ENCODE data around the gene VIPR1.

The VIPR1 gene

DNA sequence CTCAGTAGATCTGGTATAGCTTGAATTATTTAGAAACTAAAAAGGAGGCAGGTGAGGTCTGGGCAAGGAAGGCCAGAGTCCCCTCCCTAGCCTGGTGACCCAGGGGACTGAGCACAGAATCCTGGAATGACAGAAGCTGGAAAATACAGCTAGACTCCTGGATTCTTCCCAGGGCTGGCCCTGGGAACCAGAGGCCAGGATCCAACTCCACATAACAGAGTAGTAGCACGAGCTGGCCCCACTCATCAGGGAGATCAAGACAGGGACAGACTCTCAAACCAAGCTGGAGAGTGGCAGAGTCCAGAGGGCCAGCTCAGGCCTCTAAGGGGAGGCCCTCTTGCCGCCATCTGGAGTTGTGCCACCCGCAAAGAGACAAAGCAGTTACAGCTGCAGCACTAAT, 10.7 kb downstream of the VIPR1 start:
- no peak for ATAC-seq

DNA sequence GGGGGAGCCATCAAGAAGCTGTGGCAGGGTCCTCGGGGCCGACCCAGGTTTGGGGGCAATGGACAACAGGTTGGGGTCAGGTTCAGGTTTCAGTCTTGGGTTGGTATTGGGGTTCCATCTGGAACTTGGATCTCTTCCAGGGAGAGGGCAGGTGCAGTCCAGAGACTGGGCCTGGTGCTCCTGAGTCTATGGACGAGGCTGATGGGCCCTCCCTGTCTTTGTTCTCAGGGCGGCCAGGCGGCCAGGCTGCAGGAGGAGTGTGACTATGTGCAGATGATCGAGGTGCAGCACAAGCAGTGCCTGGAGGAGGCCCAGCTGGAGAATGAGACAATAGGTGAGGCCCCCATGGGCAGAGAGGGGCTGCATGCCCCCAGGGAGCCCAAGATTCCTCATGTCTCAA, 11.1 kb downstream of the VIPR1 start:
- ATAC-seq: no peak

DNA sequence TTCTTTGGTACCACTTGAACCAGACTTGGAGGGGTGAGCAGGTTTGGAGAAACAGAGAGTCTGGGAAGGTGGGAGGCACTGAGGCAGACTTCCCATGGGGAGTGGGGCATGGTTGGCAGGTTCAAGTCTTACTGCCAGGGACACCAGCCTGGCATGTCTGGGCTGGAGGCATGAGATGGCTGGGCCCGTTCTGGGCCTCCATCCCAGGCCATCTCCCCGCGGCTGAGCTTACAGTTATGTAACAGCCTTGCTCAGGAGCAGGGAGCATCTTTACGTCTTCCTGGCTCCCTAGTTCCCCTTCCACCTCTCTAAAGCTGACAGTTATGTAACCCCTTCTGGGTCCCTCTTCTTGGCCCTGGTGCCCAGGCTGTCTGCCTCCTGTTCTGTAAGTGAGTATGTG, 12.4 kb downstream of the VIPR1 start:
- ATAC-seq: no peak

DNA sequence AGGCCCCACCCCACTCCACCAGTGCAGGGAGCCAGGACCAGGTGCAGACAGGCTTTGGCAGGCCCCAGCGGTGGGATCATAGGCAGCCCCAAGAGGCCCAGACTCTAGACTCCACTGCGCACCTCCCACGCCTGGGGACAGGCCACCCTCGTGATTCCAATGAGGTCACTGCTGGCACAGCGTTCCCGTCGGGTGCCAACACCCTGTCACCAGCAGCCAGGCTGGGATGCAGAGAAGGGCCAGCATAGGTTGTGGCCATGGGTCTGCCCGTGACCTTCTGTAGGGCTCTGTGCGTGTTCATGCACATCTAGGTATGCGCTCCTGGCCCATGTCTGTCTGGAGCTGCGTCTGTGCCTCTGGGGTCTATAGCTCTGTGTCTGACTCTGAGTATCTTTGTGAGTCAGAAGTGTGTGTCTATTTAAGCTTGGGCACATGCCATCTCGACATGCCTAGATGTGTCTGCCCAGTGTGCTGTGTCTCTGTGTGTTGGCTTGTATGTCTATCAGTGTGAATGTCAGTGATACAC, 13.0 kb downstream of the VIPR1 start:
- no peak for ATAC-seq

DNA sequence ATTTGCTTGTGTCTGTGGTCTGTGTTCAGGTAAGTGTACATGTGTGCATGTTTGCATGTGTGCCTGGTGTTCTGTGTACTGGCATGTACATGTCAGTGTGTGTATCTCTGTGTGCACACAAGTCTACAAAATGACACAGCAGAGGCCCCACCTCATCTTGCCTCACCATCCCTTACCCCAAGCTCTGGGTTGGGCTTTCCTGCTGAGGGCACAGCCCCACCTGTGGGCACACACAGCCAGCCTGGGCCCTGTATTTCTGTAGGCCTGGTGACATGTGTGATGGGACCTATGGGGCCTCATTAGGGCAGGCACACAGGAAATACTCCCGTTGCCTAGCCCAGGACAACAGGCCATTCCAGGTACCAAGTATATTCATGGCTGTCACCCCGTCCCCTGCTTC, 13.5 kb downstream of the VIPR1 start:
- ATAC-seq: no peak

DNA sequence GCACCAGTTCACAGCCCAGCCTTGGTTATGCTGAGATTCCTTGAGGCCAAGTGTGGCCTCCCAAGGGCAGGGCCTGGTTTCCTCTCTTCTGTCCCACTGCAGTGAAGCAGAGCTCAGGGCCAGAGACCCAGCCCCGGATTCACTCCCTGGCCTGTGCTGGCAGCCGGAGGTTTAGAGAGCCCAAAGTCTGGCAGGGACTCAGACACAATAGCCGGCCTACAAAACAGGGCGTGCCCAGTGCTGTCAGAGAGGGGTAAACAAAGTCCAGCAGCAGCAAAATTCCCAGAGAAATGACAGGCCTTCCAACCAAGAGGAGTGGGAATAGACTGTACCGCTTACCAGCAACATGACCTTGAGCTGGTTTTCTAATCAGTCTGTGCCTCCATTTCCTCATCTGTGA, 14.0 kb downstream of the VIPR1 start:
- ATAC-seq: no peak

DNA sequence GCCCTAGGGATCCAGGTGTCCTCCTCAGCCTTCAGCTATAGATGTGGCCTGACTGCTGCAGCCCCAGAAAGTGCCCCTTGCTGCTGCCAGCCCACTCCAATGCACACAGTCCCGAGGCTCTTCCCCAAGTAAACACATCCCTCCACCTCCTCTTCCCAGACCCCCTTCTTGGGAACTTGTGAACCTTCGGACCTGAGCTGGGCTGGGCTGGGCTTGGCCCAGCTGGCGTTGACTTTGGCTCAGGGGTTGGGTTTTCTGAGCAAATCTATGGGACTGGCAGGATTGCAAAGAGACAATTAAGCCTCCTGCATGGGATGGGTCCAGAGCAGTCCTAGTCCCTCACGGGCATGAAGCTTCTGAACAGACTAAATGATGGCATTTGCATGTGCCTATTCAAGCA, 14.7 kb downstream of the VIPR1 start:
- ATAC-seq: no peak

DNA sequence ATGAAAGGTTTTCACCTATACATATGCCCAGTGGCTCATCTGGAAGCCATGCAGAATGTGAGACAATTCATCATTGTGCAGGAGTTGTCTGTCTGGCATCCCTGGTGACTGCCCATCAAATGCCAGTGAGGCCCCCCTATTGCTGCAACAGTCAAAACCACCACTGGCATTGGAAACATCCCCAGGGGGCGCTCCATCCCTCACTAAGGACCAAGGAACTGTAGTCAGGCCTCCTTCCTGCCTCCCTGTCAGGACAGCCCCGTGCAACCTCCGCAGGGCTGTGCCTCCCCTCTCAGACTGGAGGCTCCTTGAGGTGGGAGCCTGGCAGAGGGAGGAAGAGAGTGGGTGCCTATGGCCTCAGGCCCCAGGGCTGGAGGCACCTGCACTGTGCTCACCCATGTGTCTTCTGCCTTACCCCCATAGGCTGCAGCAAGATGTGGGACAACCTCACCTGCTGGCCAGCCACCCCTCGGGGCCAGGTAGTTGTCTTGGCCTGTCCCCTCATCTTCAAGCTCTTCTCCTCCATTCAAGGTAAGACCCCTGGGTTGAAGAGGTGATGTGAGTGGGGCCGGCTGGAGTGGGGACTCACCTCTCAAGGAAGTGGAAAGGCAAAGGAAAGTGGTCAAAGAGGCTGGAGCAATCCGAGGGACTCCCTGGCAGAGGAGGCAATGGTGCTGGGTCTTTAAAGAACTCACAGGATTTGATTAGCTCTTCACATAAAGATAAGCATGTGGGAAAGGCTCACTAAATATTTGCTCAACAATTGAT, 16.5 kb downstream of the VIPR1 start:
- no peak for ATAC-seq

DNA sequence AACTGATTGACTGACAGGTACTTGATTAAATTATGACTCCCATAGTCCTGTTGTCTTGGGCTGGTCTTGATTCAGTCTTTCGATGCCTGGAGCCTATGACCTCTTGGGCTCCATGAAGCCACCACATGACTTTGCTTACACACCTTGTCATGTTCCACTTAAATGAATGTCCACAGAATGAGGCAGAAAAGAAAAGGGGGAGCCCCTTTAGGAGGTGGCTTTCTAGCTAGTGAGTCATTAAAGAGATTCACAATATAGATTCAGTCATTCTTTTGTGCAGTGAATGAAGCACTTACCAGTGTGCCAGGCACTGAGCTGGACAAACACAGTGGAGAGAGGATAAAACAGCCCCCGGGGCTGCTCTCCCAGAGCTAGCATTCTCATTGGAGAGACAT, 17.1 kb downstream of the VIPR1 start:
- ATAC-seq: peak; percentile 82 to 89

DNA sequence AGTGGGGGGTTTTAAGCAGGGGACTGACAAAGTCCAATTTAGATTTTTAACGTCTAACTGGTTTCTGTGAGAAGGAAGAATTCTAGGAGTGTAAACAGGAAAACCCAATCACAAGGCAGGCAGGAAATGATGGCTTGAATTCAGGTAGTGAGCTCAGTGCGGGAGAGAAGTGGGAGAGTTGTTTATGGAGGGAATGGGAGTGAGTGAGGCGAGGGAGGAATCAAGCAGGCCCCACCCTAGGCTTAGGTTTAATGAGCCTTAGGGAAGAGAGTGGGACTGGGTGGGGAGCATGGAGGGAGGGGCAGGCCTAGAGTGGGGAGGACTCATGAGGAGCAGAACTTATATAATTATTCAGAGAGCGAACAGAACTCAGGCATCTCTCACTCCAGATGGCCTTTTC, 17.9 kb downstream of the VIPR1 start:
- no peak for ATAC-seq

DNA sequence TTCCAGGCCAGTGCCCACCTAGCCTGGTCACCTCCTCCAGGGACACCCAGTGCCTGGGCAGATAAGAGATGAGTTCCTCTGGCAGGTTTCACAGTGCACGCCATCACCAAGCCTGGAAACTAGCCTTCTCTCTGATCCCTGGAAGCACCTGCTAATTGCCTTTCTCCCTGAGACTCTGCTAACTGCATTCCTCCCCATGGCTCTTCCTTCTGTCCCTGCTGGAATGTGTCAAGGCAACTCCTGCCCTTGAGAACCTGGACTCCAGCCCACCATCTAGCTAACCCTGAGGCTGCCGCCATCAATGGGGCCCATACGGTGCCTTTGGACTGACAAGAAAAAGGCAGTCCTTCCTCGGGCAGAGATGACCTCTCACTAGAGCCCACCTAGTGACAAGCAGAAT, 18.5 kb downstream of the VIPR1 start:
- no peak for ATAC-seq

DNA sequence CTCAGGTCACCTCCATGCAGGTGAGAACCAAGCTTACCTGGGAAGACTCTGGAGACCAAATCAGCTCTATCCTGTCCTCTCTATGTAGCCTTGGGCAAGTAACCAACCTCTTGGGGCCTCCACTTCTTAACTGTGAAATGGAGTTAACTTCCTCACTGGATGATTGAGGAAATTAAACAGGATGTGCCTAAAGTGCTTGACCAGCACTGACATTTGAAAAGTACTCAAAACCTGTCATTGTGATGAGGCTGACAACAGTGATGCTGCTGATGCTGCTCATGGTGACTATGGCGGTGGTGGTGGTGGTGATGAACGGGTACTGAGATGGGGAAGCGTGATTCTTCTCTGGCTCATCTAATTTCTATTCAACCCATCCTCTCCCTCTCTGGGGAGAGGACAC, 22.3 kb downstream of the VIPR1 start:
- no peak for ATAC-seq

DNA sequence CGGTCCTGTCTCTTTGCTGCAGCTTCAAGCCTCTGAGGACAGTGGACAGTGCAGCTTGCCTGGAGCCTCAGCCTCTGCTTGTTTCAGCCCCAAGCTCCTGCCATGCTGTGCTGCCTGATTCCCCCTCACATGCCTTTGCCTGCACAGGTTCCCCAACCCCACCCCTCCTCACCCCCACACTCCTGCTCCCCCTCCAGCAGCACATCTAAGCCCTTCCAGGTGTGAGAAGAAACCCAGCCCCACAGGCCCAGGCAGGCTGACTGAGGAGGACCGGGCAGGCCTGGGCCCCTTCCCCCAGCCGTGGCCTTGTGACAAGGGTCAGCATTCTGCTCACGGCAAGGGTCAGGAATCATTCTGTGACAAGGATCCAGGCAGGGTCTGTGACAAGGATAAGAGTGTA, 22.8 kb downstream of the VIPR1 start:
- no peak for ATAC-seq

DNA sequence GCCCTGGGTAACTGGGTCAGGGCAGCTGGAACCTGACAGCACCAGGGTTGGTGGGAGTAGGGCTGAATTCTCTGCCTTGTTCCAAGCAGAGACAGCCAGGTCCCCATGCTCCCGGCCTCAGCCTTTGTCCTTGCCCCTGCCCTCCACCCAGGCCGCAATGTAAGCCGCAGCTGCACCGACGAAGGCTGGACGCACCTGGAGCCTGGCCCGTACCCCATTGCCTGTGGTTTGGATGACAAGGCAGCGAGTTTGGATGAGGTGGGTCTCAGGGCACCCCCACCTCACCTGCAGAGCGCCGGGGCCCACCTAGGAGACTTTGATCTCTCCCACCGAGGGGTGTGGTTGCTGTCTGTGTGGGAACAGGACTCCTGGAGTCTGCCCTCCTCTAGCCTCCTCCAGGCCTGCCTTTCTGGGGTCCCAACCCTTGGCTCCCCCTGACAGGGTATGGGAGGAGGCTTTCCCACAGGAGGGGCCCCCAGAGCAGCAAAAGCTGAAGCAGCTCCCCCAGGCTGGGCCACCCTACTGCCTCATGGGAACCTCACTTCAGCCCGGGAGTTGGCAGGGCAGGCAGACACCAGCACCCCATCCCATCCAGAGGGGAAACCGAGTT, 23.4 kb downstream of the VIPR1 start:
- no peak for ATAC-seq

DNA sequence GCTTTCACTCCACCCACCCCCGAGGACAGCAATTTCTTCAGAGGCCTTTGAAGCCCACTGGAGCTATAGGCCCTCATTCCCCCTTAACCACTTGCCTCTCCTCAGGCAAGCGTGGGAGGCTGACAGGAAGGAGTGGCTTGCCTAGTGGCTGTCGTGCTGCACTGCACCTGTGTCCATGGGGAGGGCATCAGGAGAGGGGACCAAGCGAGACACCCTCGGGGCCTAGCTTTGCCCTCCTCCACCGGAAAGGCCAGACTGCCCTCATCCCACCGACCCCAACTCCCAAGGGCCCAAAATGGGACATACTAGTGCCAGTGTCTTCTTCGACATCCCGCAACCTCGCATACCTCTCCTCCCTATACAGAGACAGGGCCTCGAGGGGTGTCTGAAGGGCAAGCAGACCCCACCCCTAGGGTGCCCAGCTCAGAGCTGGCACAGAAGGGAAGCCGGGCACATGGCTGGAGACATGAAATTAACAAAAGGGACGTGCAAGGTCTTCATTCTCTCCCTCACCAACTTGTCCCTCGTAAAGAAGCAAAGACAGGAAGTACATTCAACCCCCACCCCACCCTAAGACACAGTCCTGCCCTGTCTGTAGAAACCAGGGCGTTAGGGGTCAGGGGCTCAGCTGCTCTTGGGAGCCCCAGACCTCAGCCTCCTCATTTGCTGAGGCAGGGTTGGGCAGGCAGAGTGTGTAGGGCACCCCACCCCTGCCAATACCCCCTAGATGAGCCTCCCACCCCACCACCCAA, 24.3 kb downstream of the VIPR1 start:
- ATAC-seq: peak; percentile 70 to 80

DNA sequence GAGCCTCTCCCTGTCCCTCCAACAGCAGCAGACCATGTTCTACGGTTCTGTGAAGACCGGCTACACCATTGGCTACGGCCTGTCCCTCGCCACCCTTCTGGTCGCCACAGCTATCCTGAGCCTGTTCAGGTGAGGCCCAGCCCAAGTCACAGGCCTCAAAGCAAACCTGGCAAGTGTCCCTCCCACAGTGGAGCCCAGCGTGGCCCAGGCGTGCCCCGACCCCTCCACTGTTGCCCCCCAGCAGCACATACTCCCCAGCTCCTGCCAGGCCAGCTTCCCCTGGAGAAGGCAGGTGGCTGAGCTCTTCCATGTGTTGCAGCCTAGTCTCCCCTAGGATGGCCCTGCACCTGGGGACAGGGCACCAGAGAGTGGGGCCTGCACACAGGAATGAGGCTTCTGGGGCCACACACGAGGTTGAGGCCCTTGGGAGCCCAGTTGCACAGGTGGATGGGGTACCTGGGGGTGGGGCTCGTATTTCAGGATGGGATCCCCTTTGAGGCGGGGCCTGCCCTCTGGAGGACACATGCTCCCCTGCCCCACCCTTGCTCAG, 25.0 kb downstream of the VIPR1 start:
- no peak for ATAC-seq

DNA sequence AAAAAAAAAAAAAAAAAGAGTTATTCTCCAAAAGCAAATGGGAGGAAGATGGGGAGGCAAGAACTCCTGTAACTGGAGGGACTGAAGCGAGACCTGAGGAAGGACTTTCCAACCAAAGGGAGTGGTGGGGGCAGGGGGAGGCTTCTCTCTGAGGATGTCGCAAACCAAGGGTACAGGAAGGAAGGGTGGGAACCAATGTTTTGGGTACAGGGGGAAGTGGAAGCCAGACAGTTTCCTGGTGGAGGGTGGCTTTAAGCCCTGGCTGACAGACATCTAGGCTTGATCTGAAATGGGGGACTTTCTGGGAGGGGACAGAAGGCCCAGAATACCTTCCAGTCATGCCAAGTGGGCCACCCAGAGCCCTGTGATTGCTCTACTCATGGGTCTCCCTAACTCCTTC, 27.0 kb downstream of the VIPR1 start:
- no peak for ATAC-seq

DNA sequence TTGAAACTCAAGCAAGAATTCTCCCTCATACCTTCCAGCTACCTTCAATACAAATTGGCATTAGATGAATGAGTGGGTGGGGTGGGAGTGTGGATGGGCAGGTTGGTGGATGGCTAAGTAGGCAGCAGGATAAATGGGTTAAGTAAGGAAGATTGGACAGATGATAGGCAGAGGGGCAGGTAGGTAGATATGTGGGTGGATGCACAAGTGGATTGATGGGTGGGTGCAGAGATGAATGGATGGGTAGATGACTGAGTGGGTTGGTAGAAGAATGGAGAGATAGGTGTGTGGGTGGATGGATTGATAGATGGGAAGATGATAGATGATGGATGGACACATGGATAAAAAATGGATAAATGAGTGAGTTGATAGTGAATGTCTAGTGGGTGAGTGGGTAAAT, 27.6 kb downstream of the VIPR1 start:
- ATAC-seq: no peak

DNA sequence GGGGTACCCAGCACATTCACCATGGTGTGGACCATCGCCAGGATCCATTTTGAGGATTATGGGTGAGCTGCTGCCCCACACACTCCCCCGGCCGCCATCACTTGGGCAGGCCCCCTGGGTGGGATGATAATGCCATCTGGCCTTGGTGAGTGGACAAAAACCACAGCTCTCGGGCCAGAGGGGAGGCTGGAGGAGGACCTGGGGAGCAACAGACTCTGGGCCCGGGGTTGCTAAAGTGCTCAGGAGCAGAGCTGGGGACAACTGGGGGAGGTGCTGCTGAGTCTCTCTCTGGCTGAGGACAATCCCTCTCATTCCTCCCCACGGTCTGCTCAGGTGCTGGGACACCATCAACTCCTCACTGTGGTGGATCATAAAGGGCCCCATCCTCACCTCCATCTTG, 29.0 kb downstream of the VIPR1 start:
- ATAC-seq: no peak

DNA sequence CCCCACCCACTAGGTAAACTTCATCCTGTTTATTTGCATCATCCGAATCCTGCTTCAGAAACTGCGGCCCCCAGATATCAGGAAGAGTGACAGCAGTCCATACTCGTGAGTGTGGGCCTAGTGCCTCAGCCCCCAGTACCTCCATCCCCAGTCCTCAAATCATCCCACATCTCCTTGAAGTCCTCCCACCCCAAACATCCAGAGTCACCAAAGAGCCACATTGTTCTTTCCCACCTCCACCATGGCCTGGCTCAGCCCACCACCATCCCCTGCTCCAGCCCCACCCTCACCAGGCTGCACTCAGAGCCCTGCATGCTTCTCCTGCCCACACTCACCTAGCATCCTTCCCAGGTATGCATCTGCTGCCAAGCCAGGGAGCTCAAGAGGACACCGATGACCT, 29.8 kb downstream of the VIPR1 start:
- ATAC-seq: no peak

DNA sequence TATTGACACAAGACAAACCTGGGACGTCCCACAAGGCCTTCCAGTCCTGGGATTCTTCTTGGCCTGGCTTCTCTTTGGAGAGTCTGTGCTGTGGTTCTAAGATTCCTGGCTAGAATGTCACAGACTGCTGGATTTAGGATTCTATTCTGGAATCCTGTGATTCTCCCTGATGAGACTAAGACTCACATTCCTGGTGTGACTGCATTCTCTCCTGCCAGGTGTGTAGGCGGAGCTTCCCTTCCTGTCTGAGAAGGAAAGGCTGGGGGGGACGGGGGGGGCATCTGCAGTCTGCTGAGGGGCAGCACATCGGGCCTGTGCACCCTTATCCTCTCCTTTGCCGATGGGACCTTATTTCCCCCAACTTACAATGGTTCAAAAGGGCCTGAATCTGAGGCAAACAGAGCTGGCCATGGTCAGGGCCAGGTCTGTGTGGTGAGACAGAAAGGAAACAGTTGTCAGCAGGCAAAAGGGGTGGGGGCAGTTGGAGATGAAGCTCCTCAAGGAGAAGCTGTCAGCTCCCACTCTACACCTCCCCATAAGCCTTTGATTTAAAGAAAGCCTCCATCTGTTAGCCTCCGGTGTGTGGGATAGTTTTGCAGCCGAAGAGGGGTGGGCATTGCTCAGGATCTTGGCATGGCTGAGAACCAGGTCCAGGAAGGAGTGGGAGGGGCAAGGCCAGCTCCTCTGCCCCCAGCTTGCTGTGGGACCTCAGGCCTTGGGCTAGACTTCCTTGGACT, 30.9 kb downstream of the VIPR1 start:
- no peak for ATAC-seq

DNA sequence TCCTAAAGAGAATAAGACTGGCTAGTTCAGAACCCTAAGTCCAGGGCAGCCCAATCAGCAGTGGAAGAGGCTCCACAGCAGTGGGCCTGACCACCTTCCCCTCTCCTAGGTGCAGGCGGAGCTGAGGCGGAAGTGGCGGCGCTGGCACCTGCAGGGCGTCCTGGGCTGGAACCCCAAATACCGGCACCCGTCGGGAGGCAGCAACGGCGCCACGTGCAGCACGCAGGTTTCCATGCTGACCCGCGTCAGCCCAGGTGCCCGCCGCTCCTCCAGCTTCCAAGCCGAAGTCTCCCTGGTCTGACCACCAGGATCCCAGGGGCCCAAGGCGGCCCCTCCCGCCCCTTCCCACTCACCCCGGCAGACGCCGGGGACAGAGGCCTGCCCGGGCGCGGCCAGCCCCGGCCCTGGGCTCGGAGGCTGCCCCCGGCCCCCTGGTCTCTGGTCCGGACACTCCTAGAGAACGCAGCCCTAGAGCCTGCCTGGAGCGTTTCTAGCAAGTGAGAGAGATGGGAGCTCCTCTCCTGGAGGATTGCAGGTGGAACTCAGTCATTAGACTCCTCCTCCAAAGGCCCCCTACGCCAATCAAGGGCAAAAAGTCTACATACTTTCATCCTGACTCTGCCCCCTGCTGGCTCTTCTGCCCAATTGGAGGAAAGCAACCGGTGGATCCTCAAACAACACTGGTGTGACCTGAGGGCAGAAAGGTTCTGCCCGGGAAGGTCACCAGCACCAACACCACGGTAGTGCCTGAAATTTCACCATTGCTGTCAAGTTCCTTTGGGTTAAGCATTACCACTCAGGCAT, 33.7 kb downstream of the VIPR1 start:
- ATAC-seq: peak; percentile 20 to 53

Measured in activated CD4-positive, CD25-positive, alpha-beta regulatory T cell treated with anti-CD3 and anti-CD28 coated beads, Interleukin-2, amount 50 U/mL, for 24 hours (primary cell).